Measurements from ENCODE around the gene ZFPM1. TPM values are rescaled to one million over a fixed set of nuclear protein-coding genes. Genes with fewer than 3 reads are reported as not detected.

ZFPM1 gene
- total and polyA plus RNA-seq, 2 experiments from 2014 or later, result 0.53 to 2.2 TPM

DNA sequence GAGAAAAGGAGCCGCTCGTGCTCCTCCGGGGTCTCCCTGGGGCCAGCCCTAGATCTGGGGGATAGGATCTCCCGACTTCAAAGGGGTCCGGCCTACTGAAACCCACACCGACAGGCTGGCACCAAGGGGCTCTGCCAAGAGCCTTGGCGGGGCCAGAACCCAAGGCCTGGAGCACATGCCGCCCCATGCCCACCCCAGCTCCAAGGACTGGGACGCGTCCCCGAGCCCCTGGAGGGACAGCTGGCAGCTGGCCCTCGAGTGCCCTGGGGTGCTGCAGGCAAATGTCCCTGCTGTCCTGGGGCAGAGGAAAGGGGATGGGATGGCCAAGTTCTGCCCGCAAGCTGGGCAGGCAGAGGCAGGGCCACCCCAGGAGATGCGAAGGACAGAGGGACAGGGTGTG, 31.8 kb upstream of the ZFPM1 start:
- Mint-ChIP-seq H3K36me3 (ENCODE audit: low read depth) (no peaks in the 10 kb centered on the region), H3K9me3 (no peaks in the 10 kb centered on the region; the same call in 2 of the 3 replicates), H3K4me3 (no peak overlapping the region), H3K27ac (no peak overlapping the region), H3K4me1 (no peaks in the 10 kb centered on the region), H3K27me3 (ENCODE audit: insufficient read depth, low read depth, poor library complexity) (peaks cover 8% of the 10 kb centered on the region)
- ATAC-seq, result no peak
- H3K4me3 ChIP-seq, result no peak overlapping the region
- H2AFZ ChIP-seq, result no peak overlapping the region
- H3K27me3 ChIP-seq (ENCODE audit: insufficient read depth), result no peaks in the 10 kb centered on the region
- no peak for DNase-seq (ENCODE audit: low spot score)
- H3F3A ChIP-seq (replicated peaks; ENCODE audit: low read depth), result no peaks in the 10 kb centered on the region
- H3K27ac ChIP-seq (ENCODE audit: low read depth), result no peak overlapping the region
- H3K4me1 ChIP-seq (ENCODE audit: insufficient read depth), result no peaks in the 10 kb centered on the region
- H4K20me1 ChIP-seq (replicated peaks; ENCODE audit: insufficient read depth), result no peaks in the 10 kb centered on the region
- no peaks in the 10 kb centered on the region for H3K36me3 ChIP-seq (ENCODE audit: insufficient read depth)
- no peak overlapping the region for H3K4me2 ChIP-seq
- H3K79me2 ChIP-seq (replicated peaks; ENCODE audit: insufficient read depth), result no peaks in the 10 kb centered on the region
- no peaks in the 10 kb centered on the region for H3K9me2 ChIP-seq (ENCODE audit: insufficient read depth)
- TF ChIP-seq EZH2 (IDR thresholded peaks at IDR 0.05; ENCODE audit: low read depth, unreplicated experiment) (no peak), POLR2AphosphoS5 (IDR thresholded peaks at IDR 0.05; ENCODE audit: low read depth) (no peak), JUNB (IDR thresholded peaks at IDR 0.05; ENCODE audit: unreplicated experiment) (no peak), NANOG (IDR thresholded peaks at IDR 0.05; ENCODE audit: borderline replicate concordance) (no peak), CREB1 (CRISPR knock-in tag; IDR thresholded peaks at IDR 0.05; ENCODE audit: low read depth) (no peak), STAT1 (IDR thresholded peaks at IDR 0.05; ENCODE audit: unreplicated experiment) (no peak)
- TF ChIP-seq, protein P1, sequence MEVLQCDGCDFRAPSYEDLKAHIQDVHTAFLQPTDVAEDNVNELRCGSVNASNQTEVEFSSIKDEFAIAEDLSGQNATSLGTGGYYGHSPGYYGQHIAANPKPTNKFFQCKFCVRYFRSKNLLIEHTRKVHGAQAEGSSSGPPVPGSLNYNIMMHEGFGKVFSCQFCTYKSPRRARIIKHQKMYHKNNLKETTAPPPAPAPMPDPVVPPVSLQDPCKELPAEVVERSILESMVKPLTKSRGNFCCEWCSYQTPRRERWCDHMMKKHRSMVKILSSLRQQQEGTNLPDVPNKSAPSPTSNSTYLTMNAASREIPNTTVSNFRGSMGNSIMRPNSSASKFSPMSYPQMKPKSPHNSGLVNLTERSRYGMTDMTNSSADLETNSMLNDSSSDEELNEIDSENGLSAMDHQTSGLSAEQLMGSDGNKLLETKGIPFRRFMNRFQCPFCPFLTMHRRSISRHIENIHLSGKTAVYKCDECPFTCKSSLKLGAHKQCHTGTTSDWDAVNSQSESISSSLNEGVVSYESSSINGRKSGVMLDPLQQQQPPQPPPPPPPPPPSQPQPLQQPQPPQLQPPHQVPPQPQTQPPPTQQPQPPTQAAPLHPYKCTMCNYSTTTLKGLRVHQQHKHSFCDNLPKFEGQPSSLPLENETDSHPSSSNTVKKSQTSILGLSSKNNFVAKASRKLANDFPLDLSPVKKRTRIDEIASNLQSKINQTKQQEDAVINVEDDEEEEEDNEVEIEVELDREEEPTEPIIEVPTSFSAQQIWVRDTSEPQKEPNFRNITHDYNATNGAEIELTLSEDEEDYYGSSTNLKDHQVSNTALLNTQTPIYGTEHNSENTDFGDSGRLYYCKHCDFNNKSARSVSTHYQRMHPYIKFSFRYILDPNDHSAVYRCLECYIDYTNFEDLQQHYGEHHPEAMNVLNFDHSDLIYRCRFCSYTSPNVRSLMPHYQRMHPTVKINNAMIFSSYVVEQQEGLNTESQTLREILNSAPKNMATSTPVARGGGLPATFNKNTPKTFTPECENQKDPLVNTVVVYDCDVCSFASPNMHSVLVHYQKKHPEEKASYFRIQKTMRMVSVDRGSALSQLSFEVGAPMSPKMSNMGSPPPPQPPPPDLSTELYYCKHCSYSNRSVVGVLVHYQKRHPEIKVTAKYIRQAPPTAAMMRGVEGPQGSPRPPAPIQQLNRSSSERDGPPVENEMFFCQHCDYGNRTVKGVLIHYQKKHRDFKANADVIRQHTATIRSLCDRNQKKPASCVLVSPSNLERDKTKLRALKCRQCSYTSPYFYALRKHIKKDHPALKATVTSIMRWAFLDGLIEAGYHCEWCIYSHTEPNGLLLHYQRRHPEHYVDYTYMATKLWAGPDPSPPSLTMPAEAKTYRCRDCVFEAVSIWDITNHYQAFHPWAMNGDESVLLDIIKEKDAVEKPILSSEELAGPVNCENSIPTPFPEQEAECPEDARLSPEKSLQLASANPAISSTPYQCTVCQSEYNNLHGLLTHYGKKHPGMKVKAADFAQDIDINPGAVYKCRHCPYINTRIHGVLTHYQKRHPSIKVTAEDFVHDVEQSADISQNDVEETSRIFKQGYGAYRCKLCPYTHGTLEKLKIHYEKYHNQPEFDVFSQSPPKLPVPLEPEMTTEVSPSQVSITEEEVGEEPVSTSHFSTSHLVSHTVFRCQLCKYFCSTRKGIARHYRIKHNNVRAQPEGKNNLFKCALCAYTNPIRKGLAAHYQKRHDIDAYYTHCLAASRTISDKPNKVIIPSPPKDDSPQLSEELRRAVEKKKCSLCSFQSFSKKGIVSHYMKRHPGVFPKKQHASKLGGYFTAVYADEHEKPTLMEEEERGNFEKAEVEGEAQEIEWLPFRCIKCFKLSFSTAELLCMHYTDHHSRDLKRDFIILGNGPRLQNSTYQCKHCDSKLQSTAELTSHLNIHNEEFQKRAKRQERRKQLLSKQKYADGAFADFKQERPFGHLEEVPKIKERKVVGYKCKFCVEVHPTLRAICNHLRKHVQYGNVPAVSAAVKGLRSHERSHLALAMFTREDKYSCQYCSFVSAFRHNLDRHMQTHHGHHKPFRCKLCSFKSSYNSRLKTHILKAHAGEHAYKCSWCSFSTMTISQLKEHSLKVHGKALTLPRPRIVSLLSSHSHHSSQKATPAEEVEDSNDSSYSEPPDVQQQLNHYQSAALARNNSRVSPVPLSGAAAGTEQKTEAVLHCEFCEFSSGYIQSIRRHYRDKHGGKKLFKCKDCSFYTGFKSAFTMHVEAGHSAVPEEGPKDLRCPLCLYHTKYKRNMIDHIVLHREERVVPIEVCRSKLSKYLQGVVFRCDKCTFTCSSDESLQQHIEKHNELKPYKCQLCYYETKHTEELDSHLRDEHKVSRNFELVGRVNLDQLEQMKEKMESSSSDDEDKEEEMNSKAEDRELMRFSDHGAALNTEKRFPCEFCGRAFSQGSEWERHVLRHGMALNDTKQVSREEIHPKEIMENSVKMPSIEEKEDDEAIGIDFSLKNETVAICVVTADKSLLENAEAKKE (CRISPR knock-in tag; IDR thresholded peaks at IDR 0.05), result no peak
- TF ChIP-seq, protein P2, sequence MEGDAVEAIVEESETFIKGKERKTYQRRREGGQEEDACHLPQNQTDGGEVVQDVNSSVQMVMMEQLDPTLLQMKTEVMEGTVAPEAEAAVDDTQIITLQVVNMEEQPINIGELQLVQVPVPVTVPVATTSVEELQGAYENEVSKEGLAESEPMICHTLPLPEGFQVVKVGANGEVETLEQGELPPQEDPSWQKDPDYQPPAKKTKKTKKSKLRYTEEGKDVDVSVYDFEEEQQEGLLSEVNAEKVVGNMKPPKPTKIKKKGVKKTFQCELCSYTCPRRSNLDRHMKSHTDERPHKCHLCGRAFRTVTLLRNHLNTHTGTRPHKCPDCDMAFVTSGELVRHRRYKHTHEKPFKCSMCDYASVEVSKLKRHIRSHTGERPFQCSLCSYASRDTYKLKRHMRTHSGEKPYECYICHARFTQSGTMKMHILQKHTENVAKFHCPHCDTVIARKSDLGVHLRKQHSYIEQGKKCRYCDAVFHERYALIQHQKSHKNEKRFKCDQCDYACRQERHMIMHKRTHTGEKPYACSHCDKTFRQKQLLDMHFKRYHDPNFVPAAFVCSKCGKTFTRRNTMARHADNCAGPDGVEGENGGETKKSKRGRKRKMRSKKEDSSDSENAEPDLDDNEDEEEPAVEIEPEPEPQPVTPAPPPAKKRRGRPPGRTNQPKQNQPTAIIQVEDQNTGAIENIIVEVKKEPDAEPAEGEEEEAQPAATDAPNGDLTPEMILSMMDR (conservative IDR thresholded peaks at IDR 0.05; ENCODE audit: low read depth in 2 of 2), result no peak
- TF ChIP-seq, protein P3, sequence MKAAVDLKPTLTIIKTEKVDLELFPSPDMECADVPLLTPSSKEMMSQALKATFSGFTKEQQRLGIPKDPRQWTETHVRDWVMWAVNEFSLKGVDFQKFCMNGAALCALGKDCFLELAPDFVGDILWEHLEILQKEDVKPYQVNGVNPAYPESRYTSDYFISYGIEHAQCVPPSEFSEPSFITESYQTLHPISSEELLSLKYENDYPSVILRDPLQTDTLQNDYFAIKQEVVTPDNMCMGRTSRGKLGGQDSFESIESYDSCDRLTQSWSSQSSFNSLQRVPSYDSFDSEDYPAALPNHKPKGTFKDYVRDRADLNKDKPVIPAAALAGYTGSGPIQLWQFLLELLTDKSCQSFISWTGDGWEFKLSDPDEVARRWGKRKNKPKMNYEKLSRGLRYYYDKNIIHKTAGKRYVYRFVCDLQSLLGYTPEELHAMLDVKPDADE (IDR thresholded peaks at IDR 0.05), result no peak
- TF ChIP-seq, protein P4, sequence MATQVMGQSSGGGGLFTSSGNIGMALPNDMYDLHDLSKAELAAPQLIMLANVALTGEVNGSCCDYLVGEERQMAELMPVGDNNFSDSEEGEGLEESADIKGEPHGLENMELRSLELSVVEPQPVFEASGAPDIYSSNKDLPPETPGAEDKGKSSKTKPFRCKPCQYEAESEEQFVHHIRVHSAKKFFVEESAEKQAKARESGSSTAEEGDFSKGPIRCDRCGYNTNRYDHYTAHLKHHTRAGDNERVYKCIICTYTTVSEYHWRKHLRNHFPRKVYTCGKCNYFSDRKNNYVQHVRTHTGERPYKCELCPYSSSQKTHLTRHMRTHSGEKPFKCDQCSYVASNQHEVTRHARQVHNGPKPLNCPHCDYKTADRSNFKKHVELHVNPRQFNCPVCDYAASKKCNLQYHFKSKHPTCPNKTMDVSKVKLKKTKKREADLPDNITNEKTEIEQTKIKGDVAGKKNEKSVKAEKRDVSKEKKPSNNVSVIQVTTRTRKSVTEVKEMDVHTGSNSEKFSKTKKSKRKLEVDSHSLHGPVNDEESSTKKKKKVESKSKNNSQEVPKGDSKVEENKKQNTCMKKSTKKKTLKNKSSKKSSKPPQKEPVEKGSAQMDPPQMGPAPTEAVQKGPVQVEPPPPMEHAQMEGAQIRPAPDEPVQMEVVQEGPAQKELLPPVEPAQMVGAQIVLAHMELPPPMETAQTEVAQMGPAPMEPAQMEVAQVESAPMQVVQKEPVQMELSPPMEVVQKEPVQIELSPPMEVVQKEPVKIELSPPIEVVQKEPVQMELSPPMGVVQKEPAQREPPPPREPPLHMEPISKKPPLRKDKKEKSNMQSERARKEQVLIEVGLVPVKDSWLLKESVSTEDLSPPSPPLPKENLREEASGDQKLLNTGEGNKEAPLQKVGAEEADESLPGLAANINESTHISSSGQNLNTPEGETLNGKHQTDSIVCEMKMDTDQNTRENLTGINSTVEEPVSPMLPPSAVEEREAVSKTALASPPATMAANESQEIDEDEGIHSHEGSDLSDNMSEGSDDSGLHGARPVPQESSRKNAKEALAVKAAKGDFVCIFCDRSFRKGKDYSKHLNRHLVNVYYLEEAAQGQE (IDR thresholded peaks at IDR 0.05; ENCODE audit: unreplicated experiment), result no peak

Data from GM23338 (cell line).